Stimulated activated naive CD8-positive, alpha-beta T cell treated with anti-CD3 and anti-CD28 coated beads, Interleukin-15, Interleukin-2, amounts not matched to agents 100 ng/mL and 50 ng/mL, for 24 hours (primary cell): ENCODE data around the gene ZNF587.
"Not testable (repeated sequence)": the region's sequence is repeated elsewhere in the genome, so short reads cannot be mapped to it uniquely, and the experiment has no call there.

Experiments used
- H3K27ac Mint-ChIP-seq: one replicate; pipeline ENCODE4 v1.8.0; 2021; ENCODE audit warnings: mild to moderate bottlenecking, mixed read lengths
- H3K27me3 Mint-ChIP-seq: one replicate; pipeline ENCODE4 v1.8.0; 2021; ENCODE audit warnings: mixed read lengths
- H3K36me3 Mint-ChIP-seq: one replicate; pipeline ENCODE4 v1.8.0; 2021; ENCODE audit warnings: low read depth, mixed read lengths
- H3K4me1 Mint-ChIP-seq: one replicate; pipeline ENCODE4 v1.8.0; 2021; ENCODE audit warnings: low read depth, mixed read lengths
- H3K4me3 Mint-ChIP-seq: one replicate; pipeline ENCODE4 v1.8.0; 2021; ENCODE audit warnings: mild to moderate bottlenecking, mixed read lengths
- H3K9me3 Mint-ChIP-seq: one replicate; pipeline ENCODE4 v1.8.0; 2021; ENCODE audit warnings: mixed read lengths

The ZNF587 gene

DNA sequence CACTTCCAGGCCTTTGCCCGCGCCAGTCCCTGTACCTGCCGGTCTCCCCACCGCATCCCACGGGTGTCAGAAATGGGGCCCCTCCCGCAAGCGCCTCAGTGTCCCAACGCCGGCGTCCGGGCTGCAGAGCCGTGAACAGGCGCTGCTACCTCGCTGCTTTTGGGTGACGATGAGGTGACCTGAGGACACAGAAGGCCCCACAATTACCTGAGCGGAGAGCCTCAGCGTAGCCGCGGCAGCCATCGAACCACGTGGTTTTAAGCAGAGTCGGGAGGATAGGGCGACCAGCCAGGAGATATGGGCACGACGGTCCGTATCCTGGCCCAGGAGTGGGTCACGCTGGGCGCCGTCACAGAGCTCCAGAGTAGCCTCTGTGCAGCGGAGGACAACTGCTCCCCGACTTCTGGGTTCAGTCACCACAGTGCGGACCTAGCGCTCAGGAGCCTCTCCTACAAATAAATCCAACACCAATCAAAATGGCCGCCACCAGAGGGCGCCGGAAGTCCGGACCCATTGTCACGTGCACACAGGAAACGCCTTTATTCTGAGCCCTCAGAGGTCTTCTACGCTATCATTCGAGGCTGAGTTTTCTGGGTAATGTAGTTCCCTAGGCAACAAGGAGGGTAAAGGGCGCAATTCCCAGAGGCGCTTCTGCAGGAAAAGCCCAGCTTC lies 39.0 kb downstream of the ZNF587 start, which contains the start of gene ZNF814:
Gene ZNF814 (minus strand): TSS at position 478 of the 672 bp plus-strand sequence. CDS start 235 bp downstream, at position 243.
- H3K4me1 Mint-ChIP-seq: peaks cover 29% of the 10 kb centered on the region
- no peaks in the 10 kb centered on the region for H3K27me3 Mint-ChIP-seq
- peaks cover 49% of the 10 kb centered on the region for H3K36me3 Mint-ChIP-seq
- H3K9me3 Mint-ChIP-seq: peaks cover 26% of the 10 kb centered on the region
- peak within 1 kb of the TSS; percentile 93 for H3K4me3 Mint-ChIP-seq
- H3K27ac Mint-ChIP-seq: peak within 1 kb of the TSS; percentile 92

DNA sequence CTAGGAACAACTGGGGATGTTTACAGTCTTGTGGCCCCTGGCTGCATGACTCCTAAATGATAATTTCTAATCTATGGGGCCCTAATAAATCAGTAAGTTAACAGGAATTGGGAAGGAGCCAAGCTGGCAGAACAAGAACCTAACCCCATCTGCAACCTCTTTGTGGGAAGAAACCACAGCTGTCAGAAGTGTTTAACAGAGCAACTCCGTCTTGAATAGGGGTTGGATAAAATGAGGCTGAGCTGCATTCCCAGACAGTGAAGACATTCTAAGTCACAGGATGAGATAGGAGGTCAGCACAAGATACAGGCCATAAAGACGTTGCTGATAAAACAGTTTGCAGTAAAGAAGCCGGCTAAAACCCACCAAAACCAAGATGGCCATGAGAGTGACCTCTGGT lies 41.0 kb downstream of the ZNF587 start:
- H3K27ac Mint-ChIP-seq, H3K27me3 Mint-ChIP-seq, H3K4me3 Mint-ChIP-seq: not testable (repeated sequence)
- Mint-ChIP-seq H3K4me1 (peaks cover 20% of the 10 kb centered on the region), H3K36me3 (peaks cover 31% of the 10 kb centered on the region), H3K9me3 (peaks cover 25% of the 10 kb centered on the region)

DNA sequence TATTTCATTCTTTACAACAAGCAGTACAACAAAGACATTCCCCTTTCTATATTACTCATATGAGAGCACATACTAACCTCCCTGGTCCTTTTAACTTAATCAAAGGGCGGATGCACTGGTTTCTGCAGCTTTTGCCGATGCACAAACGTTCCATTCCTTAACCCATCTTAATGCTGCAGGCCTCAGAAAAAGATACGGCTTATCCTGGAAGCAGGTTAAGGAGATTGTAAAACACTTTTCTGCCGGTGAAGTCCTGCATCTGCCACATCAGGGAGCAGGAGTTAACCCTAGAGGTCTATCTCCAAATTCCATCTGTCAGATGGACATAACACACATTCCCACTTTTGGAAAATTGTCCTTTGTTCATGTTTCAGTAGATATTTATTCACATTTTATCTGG lies 50.7 kb downstream of the ZNF587 start:
- Mint-ChIP-seq H3K27ac (no peak overlapping the region), H3K4me3 (no peak overlapping the region), H3K36me3 (peaks cover 20% of the 10 kb centered on the region), H3K27me3 (no peaks in the 10 kb centered on the region), H3K4me1 (peaks cover 8% of the 10 kb centered on the region), H3K9me3 (peaks cover 3% of the 10 kb centered on the region)

DNA sequence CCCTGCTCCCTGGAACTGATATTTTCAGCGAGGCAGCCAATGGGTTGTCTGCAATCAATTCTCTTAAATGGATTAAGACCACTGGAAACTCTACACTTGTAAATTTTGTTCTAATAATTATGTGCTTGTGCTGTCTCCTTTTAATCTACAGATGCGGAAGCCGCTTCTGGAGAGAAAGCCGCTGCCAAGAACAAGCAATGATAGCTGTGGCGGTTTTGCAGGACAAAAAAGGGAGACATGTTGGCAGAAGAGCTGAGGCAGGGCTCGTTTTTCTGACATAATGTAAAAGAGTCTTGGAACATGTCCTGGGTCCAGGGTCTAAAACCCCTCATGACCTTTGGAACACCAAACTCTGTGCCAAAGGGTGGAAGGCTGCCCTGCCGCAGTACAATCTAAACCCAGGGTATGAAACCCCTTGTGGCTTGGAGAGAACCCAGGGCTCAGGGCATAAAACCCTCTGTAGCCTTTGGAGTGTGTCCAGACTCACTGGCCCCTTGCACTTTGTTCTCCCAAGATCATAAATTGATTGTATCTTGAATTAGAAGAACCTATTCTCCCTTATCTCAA lies 54.0 kb downstream of the ZNF587 start:
- H3K9me3 Mint-ChIP-seq: peaks cover 13% of the 10 kb centered on the region

DNA sequence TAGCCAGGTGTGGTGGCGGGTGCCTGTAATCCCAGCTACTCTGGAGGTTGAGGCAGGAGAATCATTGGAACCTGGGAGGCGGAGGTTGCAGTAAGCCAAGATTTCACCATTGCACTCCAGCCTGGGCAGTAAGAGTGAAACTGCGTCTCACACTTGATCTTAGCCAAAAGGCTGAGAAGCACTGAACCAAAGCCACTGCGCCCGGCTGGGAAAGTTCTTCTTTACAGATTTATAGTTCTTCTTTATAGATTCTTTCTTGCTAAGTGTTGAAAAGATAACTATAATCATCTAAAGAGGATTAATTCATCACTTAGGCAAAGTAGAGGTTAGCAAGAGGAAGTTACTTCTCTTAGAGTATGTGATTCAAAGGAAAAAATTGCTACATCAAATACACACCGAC lies 55.6 kb downstream of the ZNF587 start:
- Mint-ChIP-seq H3K4me1 (peaks cover 8% of the 10 kb centered on the region), H3K9me3 (peaks cover 13% of the 10 kb centered on the region), H3K36me3 (peaks cover 54% of the 10 kb centered on the region), H3K4me3 (no peak overlapping the region), H3K27ac (no peak overlapping the region), H3K27me3 (no peaks in the 10 kb centered on the region)

More for the DNA sequence above, 54.0 kb downstream of the ZNF587 start:
- Mint-ChIP-seq H3K27ac (no peak overlapping the region), H3K4me1 (peaks cover 8% of the 10 kb centered on the region), H3K36me3 (peaks cover 43% of the 10 kb centered on the region), H3K27me3 (no peaks in the 10 kb centered on the region), H3K4me3 (no peak overlapping the region)

DNA sequence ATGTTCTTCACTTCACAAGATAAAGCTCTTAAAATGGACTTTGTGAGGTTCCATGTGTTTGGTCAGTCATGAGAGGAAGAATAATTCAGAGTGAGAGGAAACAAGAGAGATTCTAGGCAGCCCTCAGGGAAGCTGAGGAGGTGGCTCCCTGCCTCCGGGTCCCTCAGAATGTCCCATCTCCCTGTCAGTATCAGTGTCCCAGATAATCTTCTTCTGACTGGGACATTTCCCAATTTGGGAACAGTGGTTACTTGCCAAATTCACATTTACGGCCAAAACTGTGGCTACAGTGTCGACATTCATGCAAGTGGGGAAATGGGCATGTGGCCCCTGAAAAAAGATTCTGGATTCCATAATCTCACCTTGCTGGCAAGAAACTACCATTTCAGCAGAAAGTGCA lies 57.7 kb downstream of the ZNF587 start:
- H3K27ac Mint-ChIP-seq: no peak overlapping the region
- peaks cover 12% of the 10 kb centered on the region for H3K4me1 Mint-ChIP-seq
- H3K27me3 Mint-ChIP-seq: no peaks in the 10 kb centered on the region
- peaks cover 22% of the 10 kb centered on the region for H3K9me3 Mint-ChIP-seq
- H3K4me3 Mint-ChIP-seq: no peak overlapping the region
- H3K36me3 Mint-ChIP-seq: peaks cover 75% of the 10 kb centered on the region

DNA sequence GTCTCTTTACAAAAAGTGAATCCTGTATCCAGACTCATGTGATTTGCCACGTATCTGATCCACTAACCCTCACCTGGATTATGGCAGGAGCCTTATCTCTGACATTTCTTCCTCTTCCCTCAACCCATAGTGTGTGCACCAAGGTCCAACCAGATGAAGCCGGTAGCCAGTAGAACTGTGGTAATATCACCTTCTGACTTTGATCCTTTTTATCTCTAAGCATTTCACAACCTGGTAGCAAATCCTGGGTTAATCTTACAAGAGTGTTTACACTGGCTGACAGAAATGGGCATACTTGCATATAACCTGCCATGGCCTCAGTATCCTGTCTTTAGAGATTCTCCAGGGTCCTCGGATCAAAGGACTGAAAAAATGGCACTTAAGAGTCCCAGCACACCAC lies 64.9 kb downstream of the ZNF587 start:
- peaks cover 72% of the 10 kb centered on the region for H3K36me3 Mint-ChIP-seq

More for the DNA sequence above, 64.9 kb downstream of the ZNF587 start:
- Mint-ChIP-seq H3K27me3 (no peaks in the 10 kb centered on the region), H3K4me3 (peak overlapping the region; percentile 90), H3K9me3 (peaks cover 28% of the 10 kb centered on the region), H3K27ac (no peak overlapping the region), H3K4me1 (peaks cover 36% of the 10 kb centered on the region)
